HEK293 (cell line): ENCODE data around the gene TOR4A.

Experiments
- BCL11A ChIP-seq: fragments of 450-650 bp; formaldehyde crosslinking; IDR thresholded peaks from 2 replicates; pipeline ENCODE4 v1.5.1; 2016; ENCODE audit warnings: low read depth, missing biosample characterization, missing genetic modification characterization
- FEZF1 ChIP-seq: fragments of 450-650 bp; formaldehyde crosslinking; IDR thresholded peaks from 2 replicates; pipeline ENCODE4 v1.5.1; 2016; ENCODE audit warnings: missing biosample characterization, missing genetic modification characterization
- GLIS2 ChIP-seq: fragments of 450-650 bp; formaldehyde crosslinking; IDR thresholded peaks from 2 replicates; pipeline ENCODE4 v1.5.1; 2016; ENCODE audit warnings: missing biosample characterization, missing genetic modification characterization
- KLF1 ChIP-seq: fragments of 450-650 bp; formaldehyde crosslinking; IDR thresholded peaks from 2 replicates; pipeline ENCODE4 v1.5.1; 2016; ENCODE audit warnings: missing biosample characterization, missing genetic modification characterization
- KLF7 ChIP-seq: fragments of 450-650 bp; formaldehyde crosslinking; IDR thresholded peaks from 2 replicates; pipeline ENCODE4 v1.5.1; 2016; ENCODE audit warnings: missing biosample characterization, missing genetic modification characterization, borderline replicate concordance
- MEIS1 ChIP-seq: sonication (generic); formaldehyde crosslinking; IDR thresholded peaks from 2 replicates; pipeline ENCODE4 v1.8.1; 2022; ENCODE audit warnings: missing genetic modification reagents, mild to moderate bottlenecking, borderline replicate concordance
- ZEB2 ChIP-seq: fragments of 450-650 bp; formaldehyde crosslinking; IDR thresholded peaks from 2 replicates; pipeline ENCODE4 v1.5.1; 2016; ENCODE audit warnings: missing biosample characterization, missing genetic modification characterization
- ZNF10 ChIP-seq: fragments of 450-650 bp; formaldehyde crosslinking; IDR thresholded peaks from 2 replicates; pipeline ENCODE4 v1.5.1; 2017; ENCODE audit warnings: missing biosample characterization, missing genetic modification characterization
- ZNF121 ChIP-seq: fragments of 450-650 bp; formaldehyde crosslinking; IDR thresholded peaks from 2 replicates; pipeline ENCODE4 v1.5.1; 2016; ENCODE audit warnings: missing biosample characterization, missing genetic modification characterization
- ZNF146 ChIP-seq: fragments of 450-650 bp; formaldehyde crosslinking; IDR thresholded peaks from 2 replicates; pipeline ENCODE4 v1.5.1; 2016; ENCODE audit warnings: missing biosample characterization, missing genetic modification characterization
- ZNF175 ChIP-seq: fragments of 450-650 bp; formaldehyde crosslinking; IDR thresholded peaks from 2 replicates; pipeline ENCODE4 v1.5.1; 2016; ENCODE audit warnings: missing biosample characterization, missing genetic modification characterization
- ZNF248 ChIP-seq: fragments of 450-650 bp; formaldehyde crosslinking; IDR thresholded peaks from 2 replicates; pipeline ENCODE4 v1.5.1; 2017; ENCODE audit warnings: missing biosample characterization, missing genetic modification characterization
- ZNF366 ChIP-seq: fragments of 450-650 bp; formaldehyde crosslinking; conservative IDR thresholded peaks from 2 replicates; pipeline ENCODE4 v1.5.1; 2016; ENCODE audit warnings: missing biosample characterization, missing genetic modification characterization
- ZNF37A ChIP-seq: fragments of 450-650 bp; IDR thresholded peaks from 2 replicates; pipeline ENCODE4 v1.5.1; 2018; ENCODE audit warnings: missing biosample characterization, missing genetic modification characterization
- ZNF596 ChIP-seq: fragments of 450-650 bp; IDR thresholded peaks from 2 replicates; pipeline ENCODE4 v1.5.0; 2018; ENCODE audit warnings: missing biosample characterization, mild to moderate bottlenecking, missing genetic modification characterization, moderate library complexity
- ZNF701 ChIP-seq: fragments of 450-650 bp; formaldehyde crosslinking; IDR thresholded peaks from 2 replicates; pipeline ENCODE4 v1.5.1; 2016; ENCODE audit warnings: missing biosample characterization, missing genetic modification characterization
- ZNF785 ChIP-seq: fragments of 450-650 bp; formaldehyde crosslinking; IDR thresholded peaks from 2 replicates; pipeline ENCODE4 v1.5.1; 2016; ENCODE audit warnings: missing biosample characterization, missing genetic modification characterization
- ZNF791 ChIP-seq: fragments of 450-650 bp; formaldehyde crosslinking; IDR thresholded peaks from 2 replicates; pipeline ENCODE4 v1.5.1; 2016; ENCODE audit warnings: missing biosample characterization, missing genetic modification characterization
- ZSCAN30 ChIP-seq: fragments of 450-650 bp; IDR thresholded peaks from 2 replicates; pipeline ENCODE4 v1.5.1; 2018; ENCODE audit warnings: missing biosample characterization, mild to moderate bottlenecking, missing genetic modification characterization, moderate library complexity
- ZXDB ChIP-seq: fragments of 450-650 bp; formaldehyde crosslinking; IDR thresholded peaks from 2 replicates; pipeline ENCODE4 v1.5.1; 2016; ENCODE audit warnings: missing biosample characterization, missing genetic modification characterization
- TF ChIP-seq, protein P1 (sequence below): fragments of 450-650 bp; formaldehyde crosslinking; IDR thresholded peaks from 2 replicates; pipeline ENCODE4 v1.5.1; 2016; ENCODE audit warnings: missing biosample characterization, missing genetic modification characterization
- TF ChIP-seq, protein P2 (sequence below): fragments of 450-650 bp; formaldehyde crosslinking; IDR thresholded peaks from 2 replicates; pipeline ENCODE4 v1.5.1; 2016; ENCODE audit warnings: missing biosample characterization, missing genetic modification characterization
- TF ChIP-seq, protein P3 (sequence below): fragments of 450-650 bp; formaldehyde crosslinking; IDR thresholded peaks from 2 replicates; pipeline ENCODE4 v1.5.1; 2016; ENCODE audit warnings: missing biosample characterization, missing genetic modification characterization
- TF ChIP-seq, protein P4 (sequence below): sonication (generic); formaldehyde crosslinking; IDR thresholded peaks from 2 replicates; pipeline ENCODE4 v1.8.1; 2022; ENCODE audit warnings: mild to moderate bottlenecking, moderate library complexity, missing genetic modification reagents
- TF ChIP-seq, protein P5 (sequence below): fragments of 450-650 bp; formaldehyde crosslinking; IDR thresholded peaks from 2 replicates; pipeline ENCODE4 v1.5.1; 2016; ENCODE audit warnings: missing biosample characterization, missing genetic modification characterization
- TF ChIP-seq, protein P6 (sequence below): fragments of 450-650 bp; formaldehyde crosslinking; IDR thresholded peaks from 2 replicates; pipeline ENCODE4 v1.5.1; 2016; ENCODE audit warnings: missing biosample characterization, missing genetic modification characterization
- TF ChIP-seq, protein P7 (sequence below): fragments of 450-650 bp; formaldehyde crosslinking; IDR thresholded peaks from 2 replicates; pipeline ENCODE4 v1.5.1; 2016; ENCODE audit warnings: missing biosample characterization, missing genetic modification characterization

The TOR4A gene

DNA sequence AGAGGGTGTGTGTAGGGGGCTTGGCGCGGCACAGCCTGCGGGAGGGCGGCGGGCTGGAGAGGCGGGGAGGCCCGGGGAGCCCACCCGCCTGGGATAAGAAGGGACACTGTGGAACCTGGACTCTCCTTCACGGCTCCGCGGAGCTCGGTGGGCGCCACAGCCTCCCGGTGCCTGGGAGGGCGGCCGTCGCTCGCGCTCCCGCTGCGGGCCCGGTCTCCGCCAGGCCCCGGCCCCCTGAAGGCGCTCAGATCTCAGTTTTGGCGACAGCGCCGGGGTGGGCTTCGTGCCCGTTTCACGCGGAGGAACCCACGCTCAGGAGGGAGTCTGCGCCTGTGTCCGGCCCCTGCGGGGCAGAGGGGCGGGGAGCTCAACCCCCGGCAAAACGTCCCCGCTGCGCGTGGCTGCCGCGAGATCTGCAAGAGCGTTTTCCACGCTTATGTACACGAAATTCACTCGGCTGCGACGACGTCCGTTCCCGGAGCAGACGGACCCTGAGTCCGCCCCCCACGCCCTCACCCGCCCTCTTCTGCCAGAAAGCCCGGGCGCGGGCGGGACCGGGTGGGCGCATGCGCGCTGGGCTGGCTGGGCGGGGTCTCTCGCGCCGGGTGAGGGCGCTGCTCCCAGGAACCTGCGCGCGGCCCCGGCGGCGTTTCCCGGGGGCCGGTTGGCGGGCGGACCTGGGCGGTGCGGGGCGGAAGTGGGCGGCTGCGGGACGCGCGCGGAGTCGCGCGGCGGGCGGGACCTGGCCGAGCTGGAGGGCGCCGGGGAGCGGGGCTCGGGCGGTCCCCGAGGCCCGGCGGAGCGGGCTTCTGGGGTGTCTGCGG lies 22.7 kb upstream of the TOR4A start, which contains the start of gene NELFB (continued):
- TF ChIP-seq KLF7 (tag by site-specific recombination) = peak; percentile 22; the same call in 1 of the 2 replicates
- TF ChIP-seq ZNF366 (tag by site-specific recombination) = no peak
- TF ChIP-seq, protein P1, sequence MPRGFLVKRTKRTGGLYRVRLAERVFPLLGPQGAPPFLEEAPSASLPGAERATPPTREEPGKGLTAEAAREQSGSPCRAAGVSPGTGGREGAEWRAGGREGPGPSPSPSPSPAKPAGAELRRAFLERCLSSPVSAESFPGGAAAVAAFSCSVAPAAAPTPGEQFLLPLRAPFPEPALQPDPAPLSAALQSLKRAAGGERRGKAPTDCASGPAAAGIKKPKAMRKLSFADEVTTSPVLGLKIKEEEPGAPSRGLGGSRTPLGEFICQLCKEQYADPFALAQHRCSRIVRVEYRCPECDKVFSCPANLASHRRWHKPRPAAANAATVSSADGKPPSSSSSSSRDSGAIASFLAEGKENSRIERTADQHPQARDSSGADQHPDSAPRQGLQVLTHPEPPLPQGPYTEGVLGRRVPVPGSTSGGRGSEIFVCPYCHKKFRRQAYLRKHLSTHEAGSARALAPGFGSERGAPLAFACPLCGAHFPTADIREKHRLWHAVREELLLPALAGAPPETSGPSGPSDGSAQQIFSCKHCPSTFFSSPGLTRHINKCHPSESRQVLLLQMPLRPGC (tag by site-specific recombination) = peak; percentile 44; the same call in 1 of the 2 replicates
- no peak for TF ChIP-seq BCL11A
- TF ChIP-seq ZNF785 (tag by site-specific recombination) = no peak
- TF ChIP-seq, protein P2, sequence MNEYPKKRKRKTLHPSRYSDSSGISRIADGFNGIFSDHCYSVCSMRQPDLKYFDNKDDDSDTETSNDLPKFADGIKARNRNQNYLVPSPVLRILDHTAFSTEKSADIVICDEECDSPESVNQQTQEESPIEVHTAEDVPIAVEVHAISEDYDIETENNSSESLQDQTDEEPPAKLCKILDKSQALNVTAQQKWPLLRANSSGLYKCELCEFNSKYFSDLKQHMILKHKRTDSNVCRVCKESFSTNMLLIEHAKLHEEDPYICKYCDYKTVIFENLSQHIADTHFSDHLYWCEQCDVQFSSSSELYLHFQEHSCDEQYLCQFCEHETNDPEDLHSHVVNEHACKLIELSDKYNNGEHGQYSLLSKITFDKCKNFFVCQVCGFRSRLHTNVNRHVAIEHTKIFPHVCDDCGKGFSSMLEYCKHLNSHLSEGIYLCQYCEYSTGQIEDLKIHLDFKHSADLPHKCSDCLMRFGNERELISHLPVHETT (tag by site-specific recombination) = no peak
- TF ChIP-seq, protein P3, sequence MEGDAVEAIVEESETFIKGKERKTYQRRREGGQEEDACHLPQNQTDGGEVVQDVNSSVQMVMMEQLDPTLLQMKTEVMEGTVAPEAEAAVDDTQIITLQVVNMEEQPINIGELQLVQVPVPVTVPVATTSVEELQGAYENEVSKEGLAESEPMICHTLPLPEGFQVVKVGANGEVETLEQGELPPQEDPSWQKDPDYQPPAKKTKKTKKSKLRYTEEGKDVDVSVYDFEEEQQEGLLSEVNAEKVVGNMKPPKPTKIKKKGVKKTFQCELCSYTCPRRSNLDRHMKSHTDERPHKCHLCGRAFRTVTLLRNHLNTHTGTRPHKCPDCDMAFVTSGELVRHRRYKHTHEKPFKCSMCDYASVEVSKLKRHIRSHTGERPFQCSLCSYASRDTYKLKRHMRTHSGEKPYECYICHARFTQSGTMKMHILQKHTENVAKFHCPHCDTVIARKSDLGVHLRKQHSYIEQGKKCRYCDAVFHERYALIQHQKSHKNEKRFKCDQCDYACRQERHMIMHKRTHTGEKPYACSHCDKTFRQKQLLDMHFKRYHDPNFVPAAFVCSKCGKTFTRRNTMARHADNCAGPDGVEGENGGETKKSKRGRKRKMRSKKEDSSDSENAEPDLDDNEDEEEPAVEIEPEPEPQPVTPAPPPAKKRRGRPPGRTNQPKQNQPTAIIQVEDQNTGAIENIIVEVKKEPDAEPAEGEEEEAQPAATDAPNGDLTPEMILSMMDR (tag by site-specific recombination) = peak; percentile 45; the same call in 1 of the 2 replicates
- TF ChIP-seq ZNF596 (tag by site-specific recombination) = peak; percentile 31; the same call in 1 of the 2 replicates
- TF ChIP-seq ZNF701 (tag by site-specific recombination) = no peak
- TF ChIP-seq FEZF1 = no peak
- no peak for TF ChIP-seq ZNF791
- TF ChIP-seq ZXDB = peak; percentile 58
- TF ChIP-seq ZNF10 (tag by site-specific recombination) = no peak
- TF ChIP-seq, protein P4, sequence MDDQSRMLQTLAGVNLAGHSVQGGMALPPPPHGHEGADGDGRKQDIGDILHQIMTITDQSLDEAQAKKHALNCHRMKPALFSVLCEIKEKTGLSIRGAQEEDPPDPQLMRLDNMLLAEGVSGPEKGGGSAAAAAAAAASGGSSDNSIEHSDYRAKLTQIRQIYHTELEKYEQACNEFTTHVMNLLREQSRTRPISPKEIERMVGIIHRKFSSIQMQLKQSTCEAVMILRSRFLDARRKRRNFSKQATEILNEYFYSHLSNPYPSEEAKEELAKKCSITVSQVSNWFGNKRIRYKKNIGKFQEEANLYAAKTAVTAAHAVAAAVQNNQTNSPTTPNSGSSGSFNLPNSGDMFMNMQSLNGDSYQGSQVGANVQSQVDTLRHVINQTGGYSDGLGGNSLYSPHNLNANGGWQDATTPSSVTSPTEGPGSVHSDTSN (CRISPR knock-in tag) = peak; percentile 73
- TF ChIP-seq, protein P5, sequence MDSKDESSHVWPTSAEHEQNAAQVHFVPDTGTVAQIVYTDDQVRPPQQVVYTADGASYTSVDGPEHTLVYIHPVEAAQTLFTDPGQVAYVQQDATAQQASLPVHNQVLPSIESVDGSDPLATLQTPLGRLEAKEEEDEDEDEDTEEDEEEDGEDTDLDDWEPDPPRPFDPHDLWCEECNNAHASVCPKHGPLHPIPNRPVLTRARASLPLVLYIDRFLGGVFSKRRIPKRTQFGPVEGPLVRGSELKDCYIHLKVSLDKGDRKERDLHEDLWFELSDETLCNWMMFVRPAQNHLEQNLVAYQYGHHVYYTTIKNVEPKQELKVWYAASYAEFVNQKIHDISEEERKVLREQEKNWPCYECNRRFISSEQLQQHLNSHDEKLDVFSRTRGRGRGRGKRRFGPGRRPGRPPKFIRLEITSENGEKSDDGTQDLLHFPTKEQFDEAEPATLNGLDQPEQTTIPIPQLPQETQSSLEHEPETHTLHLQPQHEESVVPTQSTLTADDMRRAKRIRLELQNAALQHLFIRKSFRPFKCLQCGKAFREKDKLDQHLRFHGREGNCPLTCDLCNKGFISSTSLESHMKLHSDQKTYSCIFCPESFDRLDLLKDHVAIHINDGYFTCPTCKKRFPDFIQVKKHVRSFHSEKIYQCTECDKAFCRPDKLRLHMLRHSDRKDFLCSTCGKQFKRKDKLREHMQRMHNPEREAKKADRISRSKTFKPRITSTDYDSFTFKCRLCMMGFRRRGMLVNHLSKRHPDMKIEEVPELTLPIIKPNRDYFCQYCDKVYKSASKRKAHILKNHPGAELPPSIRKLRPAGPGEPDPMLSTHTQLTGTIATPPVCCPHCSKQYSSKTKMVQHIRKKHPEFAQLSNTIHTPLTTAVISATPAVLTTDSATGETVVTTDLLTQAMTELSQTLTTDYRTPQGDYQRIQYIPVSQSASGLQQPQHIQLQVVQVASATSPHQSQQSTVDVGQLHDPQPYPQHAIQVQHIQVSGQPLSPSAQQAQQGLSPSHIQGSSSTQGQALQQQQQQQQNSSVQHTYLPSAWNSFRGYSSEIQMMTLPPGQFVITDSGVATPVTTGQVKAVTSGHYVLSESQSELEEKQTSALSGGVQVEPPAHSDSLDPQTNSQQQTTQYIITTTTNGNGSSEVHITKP (tag by site-specific recombination) = no peak
- TF ChIP-seq, protein P6, sequence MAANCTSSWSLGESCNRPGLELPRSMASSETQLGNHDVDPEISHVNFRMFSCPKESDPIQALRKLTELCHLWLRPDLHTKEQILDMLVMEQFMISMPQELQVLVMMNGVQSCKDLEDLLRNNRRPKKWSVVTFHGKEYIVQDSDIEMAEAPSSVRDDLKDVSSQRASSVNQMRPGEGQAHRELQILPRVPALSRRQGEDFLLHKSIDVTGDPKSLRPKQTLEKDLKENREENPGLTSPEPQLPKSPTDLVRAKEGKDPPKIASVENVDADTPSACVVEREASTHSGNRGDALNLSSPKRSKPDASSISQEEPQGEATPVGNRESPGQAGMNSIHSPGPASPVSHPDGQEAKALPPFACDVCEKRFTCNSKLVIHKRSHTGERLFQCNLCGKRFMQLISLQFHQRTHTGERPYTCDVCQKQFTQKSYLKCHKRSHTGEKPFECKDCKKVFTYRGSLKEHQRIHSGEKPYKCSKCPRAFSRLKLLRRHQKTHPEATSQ = no peak
- peak; percentile 32; the same call in 1 of the 2 replicates for TF ChIP-seq MEIS1 (CRISPR knock-in tag)
- TF ChIP-seq, protein P7, sequence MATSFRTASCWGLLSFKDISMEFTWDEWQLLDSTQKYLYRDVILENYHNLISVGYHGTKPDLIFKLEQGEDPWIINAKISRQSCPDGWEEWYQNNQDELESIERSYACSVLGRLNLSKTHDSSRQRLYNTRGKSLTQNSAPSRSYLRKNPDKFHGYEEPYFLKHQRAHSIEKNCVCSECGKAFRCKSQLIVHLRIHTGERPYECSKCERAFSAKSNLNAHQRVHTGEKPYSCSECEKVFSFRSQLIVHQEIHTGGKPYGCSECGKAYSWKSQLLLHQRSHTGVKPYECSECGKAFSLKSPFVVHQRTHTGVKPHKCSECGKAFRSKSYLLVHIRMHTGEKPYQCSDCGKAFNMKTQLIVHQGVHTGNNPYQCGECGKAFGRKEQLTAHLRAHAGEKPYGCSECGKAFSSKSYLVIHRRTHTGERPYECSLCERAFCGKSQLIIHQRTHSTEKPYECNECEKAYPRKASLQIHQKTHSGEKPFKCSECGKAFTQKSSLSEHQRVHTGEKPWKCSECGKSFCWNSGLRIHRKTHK (tag by site-specific recombination) = no peak
- TF ChIP-seq ZNF146 = no peak
- TF ChIP-seq ZNF175 (tag by site-specific recombination) = no peak
- peak; percentile 90 for TF ChIP-seq KLF1 (tag by site-specific recombination)
- TF ChIP-seq ZNF121 (tag by site-specific recombination) = 0 out of 2 replicates have a peak, but pooled peaks have one; percentile 21
- no peak for TF ChIP-seq ZNF248 (tag by site-specific recombination)
- TF ChIP-seq ZEB2 = 0 out of 2 replicates have a peak, but pooled peaks have one; percentile 36
- TF ChIP-seq ZNF37A (tag by site-specific recombination) = no peak
- peak; percentile 17; the same call in 1 of the 2 replicates for TF ChIP-seq GLIS2
- peak; percentile 55; the same call in 1 of the 2 replicates for TF ChIP-seq ZSCAN30 (tag by site-specific recombination)
